Putamen (tissue), 1 donor: ENCODE data around the gene ENTPD5.

Source experiments
- DNase-seq: peaks from one replicate; pipeline ENCODE4 v3.0.0-alpha.2; 2016; ENCODE audit warnings: low spot score

ENTPD5 gene, protein sequence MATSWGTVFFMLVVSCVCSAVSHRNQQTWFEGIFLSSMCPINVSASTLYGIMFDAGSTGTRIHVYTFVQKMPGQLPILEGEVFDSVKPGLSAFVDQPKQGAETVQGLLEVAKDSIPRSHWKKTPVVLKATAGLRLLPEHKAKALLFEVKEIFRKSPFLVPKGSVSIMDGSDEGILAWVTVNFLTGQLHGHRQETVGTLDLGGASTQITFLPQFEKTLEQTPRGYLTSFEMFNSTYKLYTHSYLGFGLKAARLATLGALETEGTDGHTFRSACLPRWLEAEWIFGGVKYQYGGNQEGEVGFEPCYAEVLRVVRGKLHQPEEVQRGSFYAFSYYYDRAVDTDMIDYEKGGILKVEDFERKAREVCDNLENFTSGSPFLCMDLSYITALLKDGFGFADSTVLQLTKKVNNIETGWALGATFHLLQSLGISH

DNA sequence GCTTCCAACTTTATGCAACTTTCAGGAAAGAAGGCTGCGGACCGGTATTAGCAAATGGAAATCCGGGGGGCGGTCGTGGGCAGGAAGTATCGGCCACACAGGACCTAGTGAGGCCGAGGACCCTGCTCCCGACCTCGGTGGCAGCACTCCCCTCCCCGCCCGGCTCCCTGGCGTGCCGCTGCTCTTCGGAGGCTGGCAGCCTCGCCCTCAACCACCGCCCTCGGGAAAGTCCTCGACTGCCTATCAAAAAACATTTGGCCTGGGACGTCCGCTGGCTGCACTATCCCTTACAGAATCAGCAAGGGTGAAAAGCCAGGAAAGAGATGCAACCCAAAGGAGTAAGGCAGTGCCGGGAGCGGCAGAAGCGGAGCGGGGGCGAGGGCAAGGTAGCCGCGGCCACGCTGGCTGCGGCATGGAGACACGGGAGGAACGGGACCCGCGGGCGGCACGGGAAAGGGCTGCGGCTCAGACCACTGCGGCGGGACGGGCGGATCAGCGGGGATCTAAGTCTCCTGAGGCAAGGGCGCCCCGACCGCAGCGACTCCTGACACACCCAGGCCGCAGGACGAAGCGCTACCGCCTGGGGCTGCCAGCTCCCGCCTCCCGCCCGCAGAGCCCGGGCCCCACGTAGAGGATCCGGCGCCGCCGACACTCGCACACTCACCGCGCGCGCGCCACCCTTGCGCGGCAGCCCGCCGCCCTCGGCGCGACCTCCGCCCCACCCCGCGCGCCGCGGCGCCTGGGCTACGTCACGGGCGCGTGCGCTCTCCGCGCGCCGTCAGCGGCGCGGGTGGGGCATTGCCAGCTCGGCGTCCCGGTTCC, at the start of gene ENTPD5, which contains the start of gene BBOF1:
Gene ENTPD5, minus strand, starts transcription at position 703 of the 822 bp plus-strand sequence. CDS start 31,186 bp downstream, outside the sequence.
Gene BBOF1, plus strand, starts transcription at position 764 of the 822 bp plus-strand sequence. CDS start 130 bp downstream, outside the sequence.
- DNase-seq, result peak; percentile 90

- DNase-seq, result no peak
These were observed 46.9 kb upstream of the ENTPD5 start for GRCh38 chr14:74065746-74066575.

- DNase-seq, result no peak
These were observed 45.8 kb upstream of the ENTPD5 start for GRCh38 chr14:74064883-74065282.

DNA sequence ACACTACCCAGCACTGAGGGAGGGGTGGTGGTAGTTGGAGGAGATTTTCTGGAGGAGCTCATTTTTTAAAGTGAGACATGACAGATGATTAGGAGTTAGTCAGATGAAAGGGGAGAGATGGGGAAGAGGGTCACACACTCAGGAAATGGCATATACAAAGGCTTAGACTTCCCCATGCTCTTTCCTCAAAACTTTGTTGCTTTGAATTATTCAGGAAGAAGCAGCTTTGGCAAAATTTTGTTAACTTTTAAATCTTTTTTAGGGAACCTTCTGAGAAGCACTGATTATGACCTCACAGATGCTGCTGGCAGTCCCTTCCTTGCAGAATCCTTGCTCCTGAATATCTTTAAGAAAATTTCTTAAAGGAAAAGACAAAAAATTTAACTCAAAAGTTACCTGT, 45.3 kb upstream of the ENTPD5 start:
- no peak for DNase-seq

DNA sequence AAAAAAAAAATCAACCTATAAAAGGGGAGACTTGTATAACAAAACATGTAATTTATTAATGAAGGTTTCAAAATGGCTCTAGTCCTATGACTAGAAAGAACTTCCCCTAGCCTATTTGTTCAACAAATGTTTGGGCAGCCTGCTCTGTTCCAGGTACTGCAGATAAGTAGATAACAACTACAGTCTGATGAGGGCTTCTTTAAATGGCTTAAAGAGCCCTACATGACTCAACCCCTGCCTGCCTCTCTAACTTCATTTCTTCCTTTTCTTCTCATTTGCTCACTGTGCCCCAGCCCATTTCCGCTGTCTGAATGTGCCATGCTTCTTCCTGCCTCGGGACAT, 43.7 kb upstream of the ENTPD5 start:
- no peak for DNase-seq

GRCh38 chr14:74049876-74050495, 30.9 kb upstream of the ENTPD5 start:
- no peak for DNase-seq

DNA sequence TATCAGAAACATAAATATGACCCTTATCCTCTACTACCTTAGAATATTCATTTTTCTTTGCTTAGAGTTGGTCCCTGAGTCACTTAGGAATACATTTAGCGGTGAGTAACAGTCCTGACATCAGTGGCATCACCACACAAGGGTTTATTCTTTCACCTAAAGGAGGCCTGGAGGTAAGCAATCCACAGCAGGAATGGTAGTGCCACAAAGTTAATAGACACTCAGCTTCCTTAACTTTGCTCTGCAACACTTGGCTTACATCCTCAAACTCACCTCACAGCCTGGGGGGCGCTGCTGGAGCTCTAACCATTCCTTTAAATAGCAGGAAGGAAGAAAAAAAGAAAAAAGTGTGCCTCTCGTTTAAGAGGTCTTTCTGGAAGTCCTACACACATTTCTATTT, 29.2 kb upstream of the ENTPD5 start:
- no peak for DNase-seq

DNA sequence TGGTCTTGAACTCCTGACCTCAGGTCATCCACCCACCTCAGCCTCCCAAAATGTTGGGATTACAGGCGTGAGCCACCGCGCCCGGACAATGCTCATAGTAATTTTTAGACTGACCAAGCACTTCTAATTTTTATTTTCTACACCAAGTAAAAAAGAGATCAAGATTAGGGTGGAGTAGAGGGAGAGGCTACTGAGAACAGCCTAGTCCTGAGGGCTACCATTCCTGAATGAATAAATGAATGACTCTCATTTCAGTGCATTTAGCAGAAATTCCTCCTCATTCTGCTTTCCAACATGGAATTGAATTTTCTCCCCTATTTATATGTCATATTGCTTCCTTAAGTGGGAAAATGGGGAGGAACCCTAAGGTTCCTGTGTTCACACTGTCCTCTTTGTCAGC, 26.4 kb upstream of the ENTPD5 start:
- no peak for DNase-seq

GRCh38 chr14:74042296-74042695, 23.2 kb upstream of the ENTPD5 start:
- no peak for DNase-seq

DNA sequence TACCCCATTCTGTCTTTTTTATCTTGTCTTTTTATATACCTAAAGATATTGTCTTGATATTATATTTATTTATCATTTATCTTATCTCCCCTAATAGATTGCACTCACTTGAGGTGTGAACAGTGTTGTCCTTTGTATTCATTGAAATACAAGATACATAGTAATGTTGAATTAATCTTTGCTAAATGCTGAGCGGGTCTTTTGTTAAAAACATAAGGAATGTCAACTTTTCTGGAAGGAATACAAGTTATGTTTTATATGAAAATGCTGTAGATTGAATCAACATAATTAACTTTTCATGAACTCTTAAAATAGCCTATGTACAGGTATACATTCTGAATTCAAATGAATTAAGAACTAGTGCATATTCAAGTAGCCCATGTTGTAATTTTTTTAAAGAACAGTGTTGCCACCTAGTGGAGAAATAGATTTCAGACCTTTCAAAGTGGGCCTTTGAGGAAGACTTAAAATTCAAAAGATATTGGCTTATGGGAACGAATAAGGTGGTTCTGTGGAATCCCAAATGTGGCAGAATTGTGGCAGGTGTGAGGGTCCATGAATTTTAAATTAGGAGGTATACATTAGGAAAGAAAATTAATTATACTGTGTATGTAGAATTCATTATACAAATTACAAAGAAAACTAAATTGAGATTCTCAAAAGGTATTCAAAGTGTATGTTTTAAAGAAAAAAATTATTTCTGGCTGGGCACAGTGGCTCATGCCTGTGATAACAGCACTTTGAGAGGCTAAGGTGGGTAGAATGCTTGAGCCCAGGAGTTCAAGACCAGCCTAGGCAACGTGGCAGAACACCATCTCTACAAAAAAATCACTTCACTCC, 19.2 kb upstream of the ENTPD5 start:
- peak; percentile 40 for DNase-seq

- DNase-seq, result no peak
These were observed 16.5 kb upstream of the ENTPD5 start for GRCh38 chr14:74035556-74035955.

- no peak for DNase-seq
These were observed 15.5 kb upstream of the ENTPD5 start for GRCh38 chr14:74034572-74034971.

- no peak for DNase-seq
These were observed 10.0 kb upstream of the ENTPD5 start for GRCh38 chr14:74029136-74029535.

- no peak for DNase-seq
These were observed 3.3 kb upstream of the ENTPD5 start for GRCh38 chr14:74022346-74022745.

DNA sequence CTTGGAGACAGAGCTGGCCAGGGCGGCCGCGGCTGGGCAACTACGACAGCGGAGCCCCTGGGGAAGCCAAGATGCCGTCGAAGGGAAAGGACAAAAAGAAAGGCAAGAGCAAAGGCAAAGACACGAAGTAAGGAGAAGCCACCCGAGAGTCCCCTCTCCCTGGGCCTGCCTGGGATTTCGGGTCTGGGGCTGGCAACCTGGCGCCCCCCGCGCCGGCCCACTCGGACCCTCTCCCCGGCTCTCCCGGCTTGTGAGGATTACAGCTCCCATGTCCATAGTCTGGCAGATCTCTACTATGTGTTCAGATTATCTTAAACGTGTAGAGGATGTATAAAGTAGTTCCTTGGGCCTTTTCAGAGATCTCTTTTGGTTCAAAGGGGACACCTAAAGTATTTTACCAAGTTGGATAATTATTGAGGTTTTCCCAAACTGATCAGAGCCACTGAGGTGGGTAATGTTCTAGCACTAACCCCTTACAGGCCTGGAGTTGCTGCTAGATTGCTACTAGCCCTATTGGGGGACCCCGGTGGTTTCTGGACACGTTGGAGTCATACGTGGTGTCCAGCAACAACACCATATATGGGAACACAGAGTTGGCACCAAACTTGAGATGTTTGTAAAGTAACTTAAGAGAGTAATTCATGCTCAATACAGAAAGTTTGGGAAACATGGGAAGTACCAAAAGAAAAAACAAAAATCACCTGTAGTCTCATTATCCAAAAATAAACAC, 485 bp upstream of the ENTPD5 start:
- peak; percentile 12 for DNase-seq

DNA sequence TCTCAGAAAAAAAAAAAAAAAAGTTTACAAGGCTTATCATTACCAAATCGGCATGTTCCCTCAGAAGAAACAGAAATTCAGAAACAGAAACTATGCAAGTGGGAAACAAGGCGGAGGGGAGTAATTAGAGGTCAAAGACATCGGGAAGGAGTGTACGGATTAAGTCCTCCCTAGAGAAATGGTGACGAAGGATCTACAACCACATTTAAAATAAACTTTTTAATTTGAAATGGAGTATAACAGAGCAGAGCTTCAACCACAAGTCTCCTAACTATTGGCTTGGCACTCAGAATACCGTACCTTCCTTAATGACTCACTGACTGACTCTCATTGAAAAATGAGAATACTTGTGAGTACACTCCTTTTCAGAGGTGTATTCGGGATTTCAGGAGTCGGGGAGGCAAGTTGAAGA, 908 bp downstream of the ENTPD5 start:
- DNase-seq, result no peak

- no peak for DNase-seq
These were observed 3.1 kb downstream of the ENTPD5 start for GRCh38 chr14:74015963-74016362.

GRCh38 chr14:74015176-74015575, 3.9 kb downstream of the ENTPD5 start:
- no peak for DNase-seq

GRCh38 chr14:74014299-74014698, 4.8 kb downstream of the ENTPD5 start:
- DNase-seq, result no peak
